GM18502 (cell line): ENCODE measurements around the gene RGS7.
A peak's percentile ranks its signal among the peaks of the same experiment; 100 is the strongest.
"Not testable (repeated sequence)": the region's sequence is repeated elsewhere in the genome, so short reads cannot be mapped to it uniquely, and the experiment has no call there.

Experiments used
- ATAC-seq: cut with Tn5 transposase; IDR thresholded peaks from one replicate; pipeline ENCODE4 v1.9.1; 2021; ENCODE audit warnings: mild to moderate bottlenecking; ENCODE audit not compliant: unreplicated experiment, poor library complexity

Gene RGS7

DNA sequence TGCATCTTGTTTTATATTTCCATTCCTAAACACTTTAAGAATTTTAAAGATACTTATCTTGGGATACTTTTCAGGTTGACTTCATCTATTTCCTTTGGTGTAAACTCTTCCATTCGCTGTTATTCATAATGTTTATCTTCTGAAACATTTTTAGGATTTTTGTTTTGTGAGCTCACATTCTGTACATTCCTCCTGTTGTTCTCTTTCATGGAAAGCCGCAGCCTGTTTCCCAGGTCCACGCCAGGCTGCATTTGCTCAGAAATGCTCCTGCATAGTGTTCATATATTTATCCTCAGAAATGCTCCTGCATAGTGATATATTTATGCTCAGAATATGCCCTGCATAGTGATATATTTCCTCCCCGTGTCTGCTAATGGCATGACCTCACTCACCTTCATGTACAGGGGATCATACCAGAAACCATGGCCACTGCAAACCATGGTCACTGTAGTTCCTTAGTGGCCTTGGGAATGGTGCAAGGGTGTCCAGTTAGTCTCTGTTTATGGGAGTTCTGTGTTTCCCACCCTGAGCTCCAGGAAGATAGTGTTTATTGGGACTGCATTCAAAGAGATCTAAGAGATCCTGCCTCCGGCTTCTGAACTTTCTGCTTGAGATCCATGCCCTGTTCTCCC lies 591.2 kb downstream of the RGS7 start:
- ATAC-seq, result no peak

GRCh38 chr1:240763771-240764170 lies 593.2 kb downstream of the RGS7 start:
- ATAC-seq, result no peak

- not testable (repeated sequence) for ATAC-seq
These were observed 593.9 kb downstream of the RGS7 start for GRCh38 chr1:240763095-240763494.

DNA sequence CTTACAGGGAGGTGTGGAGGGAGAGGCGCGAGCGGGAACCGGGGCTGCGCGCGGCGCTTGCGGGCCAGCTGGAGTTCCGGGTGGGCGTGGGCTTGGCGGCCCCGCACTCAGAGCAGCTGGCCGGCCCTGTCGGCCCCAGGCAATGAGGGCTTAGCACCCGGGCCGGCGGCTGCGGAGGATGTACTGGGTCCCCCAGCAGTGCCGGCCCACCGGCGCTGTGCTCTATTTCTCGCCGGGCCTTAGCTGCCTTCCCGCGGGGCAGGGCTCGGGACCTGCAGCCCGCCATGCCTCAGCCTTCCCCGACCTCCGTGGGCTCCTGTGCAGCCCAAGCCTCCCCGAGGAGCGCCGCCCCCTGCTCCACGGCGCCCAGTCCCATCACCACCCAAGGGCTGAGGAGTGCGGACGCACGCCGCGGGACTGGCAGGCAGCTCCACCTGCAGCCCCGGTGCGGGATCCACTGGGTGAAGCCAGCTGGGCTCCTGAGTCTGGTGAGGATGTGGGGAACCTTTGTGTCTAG lies 594.5 kb downstream of the RGS7 start:
- not testable (repeated sequence) for ATAC-seq

- not testable (repeated sequence) for ATAC-seq
These were observed 598.2 kb downstream of the RGS7 start for GRCh38 chr1:240758777-240759176.

GRCh38 chr1:240758296-240758695 lies 598.7 kb downstream of the RGS7 start:
- no peak for ATAC-seq

DNA sequence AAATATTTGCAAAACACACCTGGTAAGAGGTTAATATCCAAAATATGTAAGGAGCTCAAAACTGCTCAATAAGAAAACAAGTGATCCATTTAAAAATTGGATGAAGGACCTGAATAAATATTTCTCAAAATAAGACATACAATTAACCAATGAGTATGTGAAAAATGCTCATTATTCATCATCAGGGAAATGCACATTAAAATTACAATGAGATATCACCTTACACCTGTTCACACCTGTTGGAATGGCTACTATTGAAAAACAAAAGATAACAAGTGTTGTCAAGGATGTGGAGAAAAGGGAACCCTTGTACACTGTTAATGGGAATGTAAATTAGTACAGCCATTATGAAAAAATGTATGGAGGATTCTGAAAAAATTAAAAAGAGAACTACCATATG lies 609.1 kb downstream of the RGS7 start:
- no peak for ATAC-seq

GRCh38 chr1:240743705-240744104 lies 613.3 kb downstream of the RGS7 start:
- ATAC-seq, result no peak

GRCh38 chr1:240739754-240740153 lies 617.3 kb downstream of the RGS7 start:
- no peak for ATAC-seq

DNA sequence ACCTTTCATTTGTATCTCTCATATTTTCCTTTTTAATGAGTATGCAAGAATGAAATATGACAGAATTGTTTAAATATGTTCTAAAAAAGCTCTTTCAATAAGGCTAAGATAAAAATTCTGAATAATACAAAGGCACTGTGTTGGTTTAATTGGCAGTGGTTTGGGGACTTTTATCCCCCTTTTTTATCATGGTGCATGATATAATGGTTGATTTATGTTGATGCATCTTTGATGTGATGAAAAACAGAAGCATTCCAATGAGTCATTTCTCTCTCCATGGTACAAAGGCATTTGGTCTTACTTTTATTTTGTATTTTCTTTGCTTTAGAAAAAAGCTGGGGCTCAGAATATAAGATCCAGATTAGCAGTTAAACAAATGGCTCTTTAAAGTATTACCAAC lies 617.9 kb downstream of the RGS7 start:
- no peak for ATAC-seq

GRCh38 chr1:240737766-240738265 lies 619.2 kb downstream of the RGS7 start:
- no peak for ATAC-seq

- ATAC-seq, result no peak
These were observed 619.7 kb downstream of the RGS7 start for GRCh38 chr1:240737298-240737697.

DNA sequence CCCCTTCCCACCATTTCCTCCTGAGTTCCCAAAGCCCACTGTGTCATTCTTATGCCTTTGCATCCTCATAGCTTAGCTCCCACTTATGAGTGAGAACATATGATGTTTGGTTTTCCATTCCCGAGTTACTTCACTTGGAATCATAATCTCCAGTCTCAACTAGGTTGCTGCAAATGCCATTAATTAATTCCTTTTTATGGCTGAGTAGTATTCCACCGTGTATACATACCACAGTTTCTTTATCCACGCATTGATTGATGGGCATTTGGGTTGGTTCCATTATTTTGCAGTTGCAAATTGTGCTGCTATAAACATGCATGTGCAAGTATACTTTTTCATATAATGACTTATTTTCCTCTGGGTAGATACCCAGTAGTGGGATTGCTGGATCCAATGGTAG lies 622.3 kb downstream of the RGS7 start:
- ATAC-seq, result not testable (repeated sequence)

DNA sequence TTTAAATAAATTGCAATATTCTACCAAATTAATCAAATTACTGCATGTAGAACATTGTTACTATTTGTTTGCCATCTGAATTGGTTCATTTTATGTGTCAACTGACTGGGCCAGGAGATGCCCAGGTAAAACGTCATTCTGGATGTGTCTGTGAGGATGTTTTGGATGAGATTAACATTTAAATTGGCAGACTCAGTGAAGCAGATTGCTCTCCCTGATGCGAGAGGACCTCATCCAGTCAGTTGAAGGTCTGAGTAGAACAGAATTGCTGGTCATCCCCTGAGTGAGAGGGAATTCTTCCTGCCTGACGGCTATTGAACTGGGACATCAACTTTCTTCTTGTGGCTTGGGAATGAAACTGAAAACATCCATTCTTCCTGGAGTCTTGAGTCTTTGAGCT lies 623.0 kb downstream of the RGS7 start:
- ATAC-seq, result no peak

- ATAC-seq, result peak; percentile 90
These were observed 624.6 kb downstream of the RGS7 start for GRCh38 chr1:240732390-240732789.
